Measurements from ENCODE around the gene SLC6A11.

The SLC6A11 gene

GRCh38 chr3:10817506-10817905 lies 1.5 kb downstream of the SLC6A11 start:
- Histone ChIP-seq H3K27me3 (ENCODE audit: control insufficient read depth, insufficient read depth, low read length) (peaks cover 44% of the 10 kb centered on the region), H3K9ac (ENCODE audit: low read depth, low read length) (no peak overlapping the region), H3K4me3 (ENCODE audit: low read depth, low read length) (no peak overlapping the region), H3K36me3 (ENCODE audit: control insufficient read depth, insufficient read depth, low read length) (no peaks in the 10 kb centered on the region), H3K4me1 (ENCODE audit: control insufficient read depth, insufficient read depth, low read length) (no peaks in the 10 kb centered on the region), H3K9me3 (ENCODE audit: control insufficient read depth, insufficient read depth, low read length) (no peaks in the 10 kb centered on the region), H3K27ac (ENCODE audit: low read depth, low read length) (no peak overlapping the region)

DNA sequence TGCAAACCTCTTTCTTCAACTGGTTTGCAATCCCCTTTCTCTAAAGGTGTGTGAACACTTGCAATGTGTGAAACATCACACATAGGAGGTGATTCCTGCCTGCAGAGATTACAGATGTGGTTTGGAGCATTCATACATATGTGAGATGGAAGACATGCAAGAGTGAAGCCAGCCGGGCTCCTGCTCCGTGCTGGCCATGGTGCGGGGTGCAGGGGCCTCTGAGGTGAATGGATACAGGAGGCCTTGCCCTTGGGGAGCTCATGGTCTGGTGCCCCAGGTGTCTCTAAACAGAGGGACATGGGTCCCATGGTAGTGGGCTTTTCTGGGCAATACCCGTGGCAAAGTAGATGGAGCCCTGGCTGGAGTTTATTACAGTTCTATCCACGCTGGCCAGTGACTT lies 6.0 kb downstream of the SLC6A11 start:
- Histone ChIP-seq H3K9ac (ENCODE audit: low read depth, low read length) (no peak overlapping the region), H3K9me3 (ENCODE audit: control insufficient read depth, insufficient read depth, low read length) (no peaks in the 10 kb centered on the region), H3K4me3 (ENCODE audit: low read depth, low read length) (no peak overlapping the region), H3K27me3 (ENCODE audit: control insufficient read depth, insufficient read depth, low read length) (peaks cover 14% of the 10 kb centered on the region), H3K4me1 (ENCODE audit: control insufficient read depth, insufficient read depth, low read length) (no peaks in the 10 kb centered on the region), H3K27ac (ENCODE audit: low read depth, low read length) (no peak overlapping the region), H3K36me3 (ENCODE audit: control insufficient read depth, insufficient read depth, low read length) (no peaks in the 10 kb centered on the region)

- Histone ChIP-seq H3K36me3 (ENCODE audit: control insufficient read depth, insufficient read depth, low read length) (no peaks in the 10 kb centered on the region), H3K4me1 (ENCODE audit: control insufficient read depth, insufficient read depth, low read length) (no peaks in the 10 kb centered on the region), H3K27ac (ENCODE audit: low read depth, low read length) (no peak overlapping the region), H3K9me3 (ENCODE audit: control insufficient read depth, insufficient read depth, low read length) (no peaks in the 10 kb centered on the region), H3K9ac (ENCODE audit: low read depth, low read length) (no peak overlapping the region), H3K4me3 (ENCODE audit: low read depth, low read length) (no peak overlapping the region), H3K27me3 (ENCODE audit: control insufficient read depth, insufficient read depth, low read length) (peaks cover 6% of the 10 kb centered on the region)
These were observed 6.9 kb downstream of the SLC6A11 start for GRCh38 chr3:10822708-10823515.

GRCh38 chr3:10823516-10823818 lies 7.4 kb downstream of the SLC6A11 start:
- Histone ChIP-seq H3K36me3 (ENCODE audit: control insufficient read depth, insufficient read depth, low read length) (no peaks in the 10 kb centered on the region), H3K4me1 (ENCODE audit: control insufficient read depth, insufficient read depth, low read length) (no peaks in the 10 kb centered on the region), H3K27me3 (ENCODE audit: control insufficient read depth, insufficient read depth, low read length) (peaks cover 1% of the 10 kb centered on the region), H3K4me3 (ENCODE audit: low read depth, low read length) (no peak overlapping the region), H3K9me3 (ENCODE audit: control insufficient read depth, insufficient read depth, low read length) (no peaks in the 10 kb centered on the region), H3K9ac (ENCODE audit: low read depth, low read length) (no peak overlapping the region), H3K27ac (ENCODE audit: low read depth, low read length) (no peak overlapping the region)

DNA sequence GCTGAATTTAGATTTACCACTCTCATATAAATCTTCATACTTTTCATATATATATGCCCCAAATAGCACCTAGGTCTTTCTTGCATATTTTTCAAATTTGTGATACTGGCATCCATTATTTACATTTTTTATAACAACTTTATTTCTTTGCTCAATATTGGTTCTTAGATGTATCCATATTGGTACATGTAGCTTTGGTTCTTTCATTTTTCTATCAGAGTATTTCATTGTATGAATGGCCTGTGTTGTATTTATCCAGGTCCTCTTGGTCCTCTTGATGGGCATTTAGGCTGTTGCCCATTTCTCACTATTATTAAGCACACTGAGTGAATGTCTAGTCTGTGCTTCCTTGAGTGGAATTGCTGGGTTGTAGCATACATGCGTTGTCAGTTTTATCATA lies 8.4 kb downstream of the SLC6A11 start:
- no peaks in the 10 kb centered on the region for H3K27me3 ChIP-seq (ENCODE audit: control insufficient read depth, insufficient read depth, low read length)
- no peak overlapping the region for H3K27ac ChIP-seq (ENCODE audit: low read depth, low read length)
- no peaks in the 10 kb centered on the region for H3K4me1 ChIP-seq (ENCODE audit: control insufficient read depth, insufficient read depth, low read length)
- H3K36me3 ChIP-seq (ENCODE audit: control insufficient read depth, insufficient read depth, low read length): no peaks in the 10 kb centered on the region
- H3K9me3 ChIP-seq (ENCODE audit: control insufficient read depth, insufficient read depth, low read length): no peaks in the 10 kb centered on the region
- no peak overlapping the region for H3K9ac ChIP-seq (ENCODE audit: low read depth, low read length)
- H3K4me3 ChIP-seq (ENCODE audit: low read depth, low read length): no peak overlapping the region

DNA sequence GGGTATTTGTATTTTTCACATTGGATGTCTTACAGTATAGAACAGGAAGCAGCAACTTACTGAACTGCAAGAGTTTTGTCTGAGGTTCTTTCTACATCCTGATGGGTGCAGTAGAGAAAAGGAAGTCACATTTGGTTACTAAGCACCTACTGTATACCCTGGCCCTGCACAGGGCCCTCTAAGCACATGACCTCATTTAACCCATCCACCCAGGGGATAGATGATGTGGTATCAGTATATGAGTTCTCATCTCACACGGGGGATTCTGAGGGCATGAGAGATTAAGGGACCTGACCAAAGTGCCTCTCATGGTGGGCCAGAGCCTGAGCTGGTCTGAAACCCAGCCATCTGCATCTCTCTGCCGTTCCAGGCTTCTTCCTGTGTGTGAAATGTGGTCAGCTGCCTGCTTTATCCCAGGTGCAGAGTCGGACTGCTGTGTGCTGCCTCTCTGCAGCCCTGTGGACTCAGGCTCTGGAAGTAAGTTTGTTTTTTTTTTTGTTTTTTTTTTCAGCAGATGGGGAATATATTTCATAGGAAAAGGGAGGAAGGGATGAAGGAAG lies 17.9 kb downstream of the SLC6A11 start:
- Histone ChIP-seq H3K4me1 (ENCODE audit: control insufficient read depth, insufficient read depth, low read length) (no peaks in the 10 kb centered on the region), H3K9me3 (ENCODE audit: control insufficient read depth, insufficient read depth, low read length) (no peaks in the 10 kb centered on the region), H3K27me3 (ENCODE audit: control insufficient read depth, insufficient read depth, low read length) (no peaks in the 10 kb centered on the region), H3K36me3 (ENCODE audit: control insufficient read depth, insufficient read depth, low read length) (no peaks in the 10 kb centered on the region), H3K9ac (ENCODE audit: low read depth, low read length) (no peak overlapping the region), H3K27ac (ENCODE audit: low read depth, low read length) (no peak overlapping the region), H3K4me3 (ENCODE audit: low read depth, low read length) (no peak overlapping the region)

GRCh38 chr3:10834951-10835350 lies 18.9 kb downstream of the SLC6A11 start:
- Histone ChIP-seq H3K27me3 (ENCODE audit: control insufficient read depth, insufficient read depth, low read length) (no peaks in the 10 kb centered on the region), H3K4me1 (ENCODE audit: control insufficient read depth, insufficient read depth, low read length) (no peaks in the 10 kb centered on the region), H3K9ac (ENCODE audit: low read depth, low read length) (no peak overlapping the region), H3K4me3 (ENCODE audit: low read depth, low read length) (no peak overlapping the region), H3K36me3 (ENCODE audit: control insufficient read depth, insufficient read depth, low read length) (no peaks in the 10 kb centered on the region), H3K9me3 (ENCODE audit: control insufficient read depth, insufficient read depth, low read length) (no peaks in the 10 kb centered on the region), H3K27ac (ENCODE audit: low read depth, low read length) (no peak overlapping the region)

- no peaks in the 10 kb centered on the region for H3K4me1 ChIP-seq (ENCODE audit: control insufficient read depth, insufficient read depth, low read length)
- no peaks in the 10 kb centered on the region for H3K36me3 ChIP-seq (ENCODE audit: control insufficient read depth, insufficient read depth, low read length)
- no peak overlapping the region for H3K4me3 ChIP-seq (ENCODE audit: low read depth, low read length)
- no peak overlapping the region for H3K27ac ChIP-seq (ENCODE audit: low read depth, low read length)
- no peak overlapping the region for H3K9ac ChIP-seq (ENCODE audit: low read depth, low read length)
- no peaks in the 10 kb centered on the region for H3K9me3 ChIP-seq (ENCODE audit: control insufficient read depth, insufficient read depth, low read length)
- no peaks in the 10 kb centered on the region for H3K27me3 ChIP-seq (ENCODE audit: control insufficient read depth, insufficient read depth, low read length)
These were observed 19.4 kb downstream of the SLC6A11 start for GRCh38 chr3:10835406-10835805.

- Histone ChIP-seq H3K9ac (ENCODE audit: low read depth, low read length) (no peak overlapping the region), H3K4me3 (ENCODE audit: low read depth, low read length) (no peak overlapping the region), H3K27ac (ENCODE audit: low read depth, low read length) (no peak overlapping the region), H3K4me1 (ENCODE audit: control insufficient read depth, insufficient read depth, low read length) (no peaks in the 10 kb centered on the region), H3K27me3 (ENCODE audit: control insufficient read depth, insufficient read depth, low read length) (no peaks in the 10 kb centered on the region), H3K9me3 (ENCODE audit: control insufficient read depth, insufficient read depth, low read length) (no peaks in the 10 kb centered on the region), H3K36me3 (ENCODE audit: control insufficient read depth, insufficient read depth, low read length) (no peaks in the 10 kb centered on the region)
These were observed 20.6 kb downstream of the SLC6A11 start for GRCh38 chr3:10836676-10837075.

- Histone ChIP-seq H3K36me3 (ENCODE audit: control insufficient read depth, insufficient read depth, low read length) (no peaks in the 10 kb centered on the region), H3K4me1 (ENCODE audit: control insufficient read depth, insufficient read depth, low read length) (no peaks in the 10 kb centered on the region), H3K9me3 (ENCODE audit: control insufficient read depth, insufficient read depth, low read length) (no peaks in the 10 kb centered on the region), H3K27me3 (ENCODE audit: control insufficient read depth, insufficient read depth, low read length) (no peaks in the 10 kb centered on the region), H3K4me3 (ENCODE audit: low read depth, low read length) (no peak overlapping the region), H3K9ac (ENCODE audit: low read depth, low read length) (no peak overlapping the region), H3K27ac (ENCODE audit: low read depth, low read length) (no peak overlapping the region)
These were observed 21.8 kb downstream of the SLC6A11 start for GRCh38 chr3:10837849-10838248.

GRCh38 chr3:10839167-10839566 lies 23.1 kb downstream of the SLC6A11 start:
- H3K4me1 ChIP-seq (ENCODE audit: control insufficient read depth, insufficient read depth, low read length): no peaks in the 10 kb centered on the region
- H3K27me3 ChIP-seq (ENCODE audit: control insufficient read depth, insufficient read depth, low read length): no peaks in the 10 kb centered on the region
- no peaks in the 10 kb centered on the region for H3K36me3 ChIP-seq (ENCODE audit: control insufficient read depth, insufficient read depth, low read length)
- no peak overlapping the region for H3K9ac ChIP-seq (ENCODE audit: low read depth, low read length)
- no peak overlapping the region for H3K27ac ChIP-seq (ENCODE audit: low read depth, low read length)
- H3K9me3 ChIP-seq (ENCODE audit: control insufficient read depth, insufficient read depth, low read length): no peaks in the 10 kb centered on the region
- H3K4me3 ChIP-seq (ENCODE audit: low read depth, low read length): no peak overlapping the region
